Stimulated activated CD4-positive, alpha-beta T cell treated with anti-CD3 and anti-CD28 coated beads, Interleukin-2, amount 100 ng/mL, for 4 hours (primary cell): ENCODE measurements around the gene ELP6.
"Not testable (repeated sequence)": the region's sequence is repeated elsewhere in the genome, so short reads cannot be mapped to it uniquely, and the experiment has no call there.

Source experiments
- DNase-seq: peaks from one replicate; pipeline ENCODE4 v3.0.0-alpha.2; 2020; ENCODE audit warnings: low read depth

ELP6 gene

GRCh38 chr3:47512416-47513124 lies 942 bp downstream of the ELP6 start:
- DNase-seq: no peak

- DNase-seq: not testable (repeated sequence)
Measured at GRCh38 chr3:47505267-47505666, 8.2 kb downstream of the ELP6 start.

- no peak for DNase-seq
Measured at GRCh38 chr3:47504113-47504512, 9.4 kb downstream of the ELP6 start.

GRCh38 chr3:47503033-47503432 lies 10.5 kb downstream of the ELP6 start:
- DNase-seq: no peak

GRCh38 chr3:47496892-47497291 lies 16.6 kb downstream of the ELP6 start:
- DNase-seq: no peak

GRCh38 chr3:47495886-47496285 lies 17.6 kb downstream of the ELP6 start:
- no peak for DNase-seq

- no peak for DNase-seq
Measured at GRCh38 chr3:47495111-47495510, 18.4 kb downstream of the ELP6 start.

GRCh38 chr3:47491777-47492176 lies 21.7 kb downstream of the ELP6 start:
- DNase-seq: no peak

GRCh38 chr3:47491186-47491585 lies 22.3 kb downstream of the ELP6 start:
- no peak for DNase-seq

- no peak for DNase-seq
Measured at GRCh38 chr3:47487265-47487664, 26.2 kb downstream of the ELP6 start.

GRCh38 chr3:47485812-47486211 lies 27.7 kb downstream of the ELP6 start:
- no peak for DNase-seq

GRCh38 chr3:47482366-47482765 lies 31.1 kb downstream of the ELP6 start:
- DNase-seq: no peak

- not testable (repeated sequence) for DNase-seq
Measured at GRCh38 chr3:47481763-47482162, 31.7 kb downstream of the ELP6 start.

GRCh38 chr3:47480267-47480666 lies 33.2 kb downstream of the ELP6 start:
- DNase-seq: not testable (repeated sequence)

GRCh38 chr3:47479826-47480160 lies 33.7 kb downstream of the ELP6 start:
- no peak for DNase-seq

GRCh38 chr3:47478022-47478421 lies 35.5 kb downstream of the ELP6 start:
- no peak for DNase-seq

- no peak for DNase-seq
Measured at GRCh38 chr3:47476644-47477199, 36.8 kb downstream of the ELP6 start.

- no peak for DNase-seq
Measured at GRCh38 chr3:47476330-47476626, 37.2 kb downstream of the ELP6 start.

GRCh38 chr3:47475570-47476329 lies 37.8 kb downstream of the ELP6 start, which contains the start of gene SCAP:
Gene SCAP (minus strand): TSS chr3:47475941. CDS start chr3:47442993, 32,948 bp downstream.
- DNase-seq: peak; percentile 94

- peak; percentile 21 for DNase-seq
Measured at GRCh38 chr3:47475029-47475569, 38.4 kb downstream of the ELP6 start.

- no peak for DNase-seq
Measured at GRCh38 chr3:47473391-47473790, 40.1 kb downstream of the ELP6 start.

GRCh38 chr3:47469616-47470015 lies 43.9 kb downstream of the ELP6 start:
- no peak for DNase-seq

- DNase-seq: not testable (repeated sequence)
Measured at GRCh38 chr3:47468315-47468714, 45.2 kb downstream of the ELP6 start.
